ENCODE results near the gene ZCCHC7. TPM values are rescaled to one million over a fixed set of nuclear protein-coding genes. Genes with fewer than 3 reads are reported as not detected.

ZCCHC7 gene
- total RNA-seq, 2 experiments from 2014 or later = 22.3 to 24.5 TPM

DNA sequence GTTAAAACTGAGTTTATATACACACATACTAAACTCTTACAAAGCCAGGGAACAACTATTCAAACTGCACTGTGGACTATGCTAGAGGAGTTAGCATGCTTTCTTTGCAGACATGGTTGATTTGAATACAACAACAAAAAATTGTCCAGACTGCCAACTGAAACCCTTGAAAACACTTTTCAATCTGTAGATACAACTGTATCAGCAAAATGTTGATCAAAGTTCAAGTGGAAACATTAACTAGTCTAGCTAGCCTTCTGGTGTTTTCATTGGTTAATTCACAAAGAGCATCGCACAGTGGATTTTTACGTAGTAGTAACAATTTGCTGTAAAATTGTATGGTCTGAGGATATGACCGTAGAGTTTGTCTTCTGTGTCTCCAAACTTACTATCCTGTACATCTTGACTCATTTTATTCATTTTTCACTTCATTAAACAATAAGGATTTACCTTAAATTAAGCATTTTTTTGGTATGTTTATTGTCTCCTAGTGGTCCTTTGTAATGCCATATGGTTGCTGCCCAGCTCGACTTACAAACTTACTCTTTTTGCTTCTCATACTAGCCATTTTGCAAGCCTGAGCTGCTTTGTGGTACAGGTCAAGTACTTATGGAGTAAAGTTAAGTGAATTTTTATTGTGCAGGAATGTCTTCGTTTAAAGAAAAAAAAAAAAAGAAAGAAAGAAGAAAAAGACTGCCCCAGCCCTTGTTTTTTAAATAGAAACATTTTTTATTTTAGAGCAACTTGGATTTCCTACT is 123.4 kb downstream of the ZCCHC7 start:
- Mint-ChIP-seq H3K36me3 (ENCODE audit: low read depth) (peaks cover 8% of the 10 kb centered on the region), H3K27me3 (ENCODE audit: low read depth) (no peaks in the 10 kb centered on the region), H3K4me1 (ENCODE audit: low read depth) (no peaks in the 10 kb centered on the region), H3K4me3 (no peak overlapping the region), H3K9me3 (ENCODE audit: insufficient read depth) (no peaks in the 10 kb centered on the region), H3K27ac (no peak overlapping the region)
- ChIA-PET POLR2A (no interaction called here), CTCF (no interaction called here)
- ATAC-seq (no peak), DNase-seq (no peak)

DNA sequence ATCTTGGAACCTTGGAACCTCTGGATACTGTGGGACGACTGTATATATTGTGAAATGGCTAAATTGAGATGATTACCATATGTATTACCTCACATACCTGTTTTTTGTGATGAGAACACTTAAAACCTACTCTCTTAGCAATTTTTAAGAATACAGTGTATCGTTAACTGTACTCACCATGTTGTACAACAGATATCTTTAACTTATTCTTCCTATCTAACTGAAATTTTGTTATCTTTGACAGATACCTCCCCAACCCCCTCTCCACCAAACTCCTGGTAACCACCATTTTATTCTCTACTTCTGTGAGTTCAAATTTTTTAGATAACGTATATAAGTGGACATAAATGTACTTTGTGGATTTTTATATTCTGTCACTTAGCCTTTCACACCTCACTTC is 126.5 kb downstream of the ZCCHC7 start:
- POLR2A ChIA-PET = no interaction called here
- DNase-seq (no peak), ATAC-seq (no peak)
- CTCF ChIA-PET = no interaction called here
- H3K36me3 Mint-ChIP-seq (ENCODE audit: low read depth) = peaks cover 28% of the 10 kb centered on the region
- H3K9me3 Mint-ChIP-seq (ENCODE audit: insufficient read depth) = no peaks in the 10 kb centered on the region
- no peak overlapping the region for H3K4me3 Mint-ChIP-seq
- no peaks in the 10 kb centered on the region for H3K27me3 Mint-ChIP-seq (ENCODE audit: low read depth)
- no peaks in the 10 kb centered on the region for H3K4me1 Mint-ChIP-seq (ENCODE audit: low read depth)
- no peak overlapping the region for H3K27ac Mint-ChIP-seq

DNA sequence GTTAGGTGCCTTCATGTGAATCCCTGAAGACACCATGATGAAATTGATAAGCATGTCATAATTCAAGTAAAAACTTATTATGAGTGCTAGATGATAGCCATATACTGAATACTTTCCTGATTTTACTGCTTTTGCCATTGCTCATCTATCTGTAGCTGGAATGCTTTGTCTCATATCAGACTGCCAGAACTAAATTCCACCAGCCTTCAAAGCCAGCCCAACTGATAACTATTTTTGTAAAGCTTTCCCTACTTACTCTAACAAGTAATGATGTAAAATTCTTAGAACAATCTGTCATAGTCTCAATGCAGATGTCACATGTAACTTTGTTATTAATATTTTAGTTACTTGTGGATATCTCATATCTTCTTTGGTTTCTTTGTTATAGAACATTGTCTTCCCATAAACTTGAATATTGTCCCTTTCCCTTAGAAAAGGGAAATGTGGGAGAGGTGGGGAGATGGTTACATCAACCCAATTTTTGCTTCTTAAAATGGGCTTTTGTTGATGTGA is 128.3 kb downstream of the ZCCHC7 start:
- ATAC-seq (no peak), DNase-seq (no peak)
- H3K9me3 Mint-ChIP-seq (ENCODE audit: insufficient read depth) = peaks cover 4% of the 10 kb centered on the region
- H3K4me3 Mint-ChIP-seq = no peak overlapping the region
- no peaks in the 10 kb centered on the region for H3K27me3 Mint-ChIP-seq (ENCODE audit: low read depth)
- H3K36me3 Mint-ChIP-seq (ENCODE audit: low read depth) = peaks cover 39% of the 10 kb centered on the region
- H3K4me1 Mint-ChIP-seq (ENCODE audit: low read depth) = no peaks in the 10 kb centered on the region
- ChIA-PET CTCF (no interaction called here), POLR2A (no interaction called here)
- H3K27ac Mint-ChIP-seq = no peak overlapping the region

DNA sequence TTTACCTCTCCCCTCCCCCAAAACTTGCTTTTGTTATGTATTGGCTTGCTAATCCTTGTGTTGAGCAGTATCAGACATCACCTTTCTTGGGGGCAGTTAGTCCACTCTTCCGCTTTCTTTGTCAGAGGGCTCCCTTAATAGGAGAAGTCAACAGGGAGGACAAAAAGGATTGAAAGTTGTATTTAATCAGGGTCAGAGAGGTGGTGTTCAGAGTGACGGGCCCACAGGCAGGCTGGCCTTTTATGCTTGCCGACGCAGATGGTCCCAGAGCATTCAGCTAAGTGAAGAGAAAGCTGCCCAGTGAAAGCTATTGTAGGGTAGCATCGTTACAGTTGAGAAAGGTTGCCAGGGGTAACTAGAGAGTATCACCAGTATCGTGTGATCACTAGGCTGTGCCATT is 131.1 kb downstream of the ZCCHC7 start:
- no peak overlapping the region for H3K27ac Mint-ChIP-seq
- H3K4me3 Mint-ChIP-seq = no peak overlapping the region
- peaks cover 7% of the 10 kb centered on the region for H3K9me3 Mint-ChIP-seq (ENCODE audit: insufficient read depth)
- no peaks in the 10 kb centered on the region for H3K27me3 Mint-ChIP-seq (ENCODE audit: low read depth)
- H3K36me3 Mint-ChIP-seq (ENCODE audit: low read depth) = peaks cover 50% of the 10 kb centered on the region
- DNase-seq (no peak), ATAC-seq (no peak)
- H3K4me1 Mint-ChIP-seq (ENCODE audit: low read depth) = no peaks in the 10 kb centered on the region
- ChIA-PET CTCF (interaction anchor here (1.5 kb wide), 1 partner anchor 255 kb away, joined by 4 read pairs; no protein-coding TSS in a partner anchor), POLR2A (no interaction called here)

DNA sequence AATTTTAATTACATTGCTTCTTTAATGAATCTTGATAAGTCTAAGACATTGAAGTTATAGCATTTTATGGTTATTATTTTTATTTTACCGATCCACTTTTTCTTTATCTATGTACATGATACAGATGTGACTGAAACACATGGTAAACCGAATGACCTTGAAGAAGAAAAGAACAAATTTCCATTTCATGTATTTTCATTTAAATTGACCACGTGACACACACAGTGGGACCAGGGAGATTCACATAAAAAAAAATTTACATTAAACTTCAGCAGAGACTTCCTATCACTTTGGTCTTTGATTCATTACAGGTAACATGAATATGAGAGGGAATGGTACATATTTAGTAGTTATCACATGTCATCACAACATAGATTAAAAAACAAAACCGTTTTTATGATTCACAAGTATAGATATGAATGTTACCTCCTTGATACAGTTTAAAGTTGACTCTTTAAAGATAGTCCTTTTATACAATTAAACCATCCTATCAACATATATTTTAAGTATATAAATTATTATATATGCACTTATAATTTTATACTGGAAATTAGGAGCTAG is 133.1 kb downstream of the ZCCHC7 start:
- CTCF ChIA-PET = interaction anchor here (1.1 kb wide), 1 partner anchor 13 kb away, joined by 3 read pairs; no protein-coding TSS in a partner anchor

DNA sequence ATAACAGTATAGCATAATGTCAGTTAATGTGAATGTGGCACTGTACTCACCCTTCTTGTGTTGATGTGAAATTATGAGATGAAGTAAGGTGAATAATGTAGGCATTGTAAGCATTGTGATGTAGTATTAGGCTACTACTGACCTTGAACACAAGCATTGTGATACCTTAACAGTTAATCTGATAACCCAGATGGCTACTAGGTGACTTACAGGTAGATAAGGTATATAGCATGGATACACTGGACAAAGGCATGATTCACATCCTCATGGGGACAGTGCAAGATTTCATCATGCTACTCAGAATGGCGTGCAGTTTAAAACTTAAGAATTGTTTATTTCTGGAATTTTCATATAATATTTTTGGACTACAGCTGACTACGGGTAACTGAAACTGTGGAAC is 134.8 kb downstream of the ZCCHC7 start:
- no peak for DNase-seq
- no peak for ATAC-seq
- ChIA-PET POLR2A (no interaction called here), CTCF (no interaction called here)
- Mint-ChIP-seq H3K4me1 (ENCODE audit: low read depth) (no peaks in the 10 kb centered on the region), H3K27ac (no peak overlapping the region), H3K4me3 (no peak overlapping the region), H3K27me3 (ENCODE audit: low read depth) (no peaks in the 10 kb centered on the region), H3K9me3 (ENCODE audit: insufficient read depth) (peaks cover 7% of the 10 kb centered on the region), H3K36me3 (ENCODE audit: low read depth) (peaks cover 40% of the 10 kb centered on the region)

More for the DNA sequence above, 133.1 kb downstream of the ZCCHC7 start:
- POLR2A ChIA-PET = no interaction called here
- no peaks in the 10 kb centered on the region for H3K27me3 Mint-ChIP-seq (ENCODE audit: low read depth)
- no peak overlapping the region for H3K27ac Mint-ChIP-seq
- ATAC-seq (no peak), DNase-seq (no peak)
- peaks cover 47% of the 10 kb centered on the region for H3K36me3 Mint-ChIP-seq (ENCODE audit: low read depth)
- peaks cover 7% of the 10 kb centered on the region for H3K9me3 Mint-ChIP-seq (ENCODE audit: insufficient read depth)
- no peak overlapping the region for H3K4me3 Mint-ChIP-seq
- no peaks in the 10 kb centered on the region for H3K4me1 Mint-ChIP-seq (ENCODE audit: low read depth)

DNA sequence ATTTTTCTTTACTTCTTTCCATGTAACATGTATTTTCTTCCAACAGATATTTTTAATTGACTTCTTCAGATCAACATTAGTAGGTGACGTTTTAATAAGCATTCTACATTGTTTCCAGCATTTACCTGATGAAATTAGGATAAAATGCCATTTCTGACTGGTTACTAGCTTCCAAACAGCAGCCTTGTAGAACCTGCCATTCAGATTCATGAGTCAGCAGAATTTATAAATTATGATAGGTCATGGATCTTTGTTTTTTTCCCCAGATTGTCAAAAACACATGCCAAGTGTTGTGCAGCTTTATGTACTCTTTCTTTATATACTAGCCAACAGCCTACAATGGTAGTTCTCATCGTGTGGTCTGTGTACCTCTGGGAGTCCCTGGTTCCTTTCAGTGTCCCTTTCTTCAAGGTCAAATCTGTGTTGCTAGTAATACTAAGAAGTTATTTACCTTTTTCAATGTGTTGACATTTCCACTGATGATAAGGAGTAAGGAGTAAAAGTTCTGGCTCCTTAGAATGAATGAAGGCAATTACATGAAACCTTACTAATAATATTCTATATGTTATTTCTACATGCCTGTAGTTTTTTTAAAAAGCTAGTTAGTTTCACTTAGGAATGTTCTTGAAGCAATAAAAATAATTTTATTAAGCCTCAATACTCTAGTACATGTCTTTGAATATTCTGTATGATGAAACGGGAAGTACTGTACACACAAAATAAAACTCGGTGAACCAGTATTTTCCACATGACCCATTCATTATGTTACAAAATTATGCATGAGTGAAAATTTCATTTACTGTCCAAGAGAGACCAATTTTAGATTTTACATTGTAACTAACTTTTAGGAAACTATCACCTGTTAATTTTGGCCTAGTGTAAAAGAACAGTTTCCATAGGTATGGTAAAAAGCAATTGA is 135.8 kb downstream of the ZCCHC7 start:
- H3K27me3 Mint-ChIP-seq (ENCODE audit: low read depth) = no peaks in the 10 kb centered on the region
- no peaks in the 10 kb centered on the region for H3K4me1 Mint-ChIP-seq (ENCODE audit: low read depth)
- no peak for DNase-seq
- H3K9me3 Mint-ChIP-seq (ENCODE audit: insufficient read depth) = peaks cover 7% of the 10 kb centered on the region
- POLR2A ChIA-PET = no interaction called here
- H3K36me3 Mint-ChIP-seq (ENCODE audit: low read depth) = peaks cover 37% of the 10 kb centered on the region
- H3K4me3 Mint-ChIP-seq = no peak overlapping the region
- no peak overlapping the region for H3K27ac Mint-ChIP-seq
- no peak for ATAC-seq
- CTCF ChIA-PET = no interaction called here

DNA sequence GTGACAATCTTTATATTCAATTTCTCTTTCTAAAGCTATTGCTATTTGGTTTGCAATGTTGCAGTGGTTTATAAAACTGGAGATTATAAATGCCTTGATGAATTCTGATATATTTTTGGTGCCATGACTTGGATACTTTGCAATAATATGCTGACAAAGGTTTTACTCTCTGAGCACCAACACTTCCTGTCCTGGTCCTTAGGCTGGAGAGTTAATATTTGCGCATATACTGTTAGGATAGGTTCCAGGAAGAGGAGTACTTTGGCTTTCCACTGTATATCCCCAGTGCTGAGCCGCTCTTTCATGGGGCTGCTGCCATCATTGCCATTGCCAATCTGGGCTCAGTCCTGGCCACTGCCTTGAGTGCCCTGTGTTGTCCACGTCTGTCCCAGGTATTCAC is 139.6 kb downstream of the ZCCHC7 start:
- ATAC-seq (no peak), DNase-seq (no peak)
- POLR2A ChIA-PET = no interaction called here
- Mint-ChIP-seq H3K27ac (no peak overlapping the region), H3K9me3 (ENCODE audit: insufficient read depth) (no peaks in the 10 kb centered on the region), H3K4me3 (no peak overlapping the region), H3K27me3 (ENCODE audit: low read depth) (no peaks in the 10 kb centered on the region), H3K4me1 (ENCODE audit: low read depth) (no peaks in the 10 kb centered on the region), H3K36me3 (ENCODE audit: low read depth) (peaks cover 18% of the 10 kb centered on the region)
- CTCF ChIA-PET = interaction anchor here (1.0 to 1.1 kb wide), 2 partner anchors 36 to 387 kb away, joined by 3 to 4 read pairs; no protein-coding TSS in a partner anchor

DNA sequence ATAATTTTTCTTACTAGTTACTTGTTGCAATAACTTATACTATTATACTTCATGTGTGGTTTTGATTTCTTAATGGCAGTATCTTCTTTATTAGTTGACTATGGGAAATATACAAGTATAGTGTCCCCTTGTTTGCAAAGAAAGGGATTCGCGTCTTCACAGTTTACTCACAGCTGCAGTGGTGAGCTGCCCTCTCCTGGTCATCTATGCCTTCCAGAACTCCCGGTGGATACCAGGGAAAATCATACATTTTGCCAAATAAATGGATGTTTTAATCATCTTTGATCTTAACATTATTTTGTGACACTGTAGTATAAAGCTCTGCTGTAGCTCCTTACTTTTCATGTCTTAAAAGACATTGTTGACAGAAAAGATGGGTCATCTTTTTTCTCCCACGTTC is 142.0 kb downstream of the ZCCHC7 start:
- DNase-seq (no peak), ATAC-seq (no peak)
- Mint-ChIP-seq H3K4me3 (no peak overlapping the region), H3K27me3 (ENCODE audit: low read depth) (no peaks in the 10 kb centered on the region), H3K27ac (no peak overlapping the region), H3K4me1 (ENCODE audit: low read depth) (no peaks in the 10 kb centered on the region), H3K36me3 (ENCODE audit: low read depth) (peaks cover 6% of the 10 kb centered on the region), H3K9me3 (ENCODE audit: insufficient read depth) (no peaks in the 10 kb centered on the region)
- ChIA-PET CTCF (no interaction called here), POLR2A (no interaction called here)

DNA sequence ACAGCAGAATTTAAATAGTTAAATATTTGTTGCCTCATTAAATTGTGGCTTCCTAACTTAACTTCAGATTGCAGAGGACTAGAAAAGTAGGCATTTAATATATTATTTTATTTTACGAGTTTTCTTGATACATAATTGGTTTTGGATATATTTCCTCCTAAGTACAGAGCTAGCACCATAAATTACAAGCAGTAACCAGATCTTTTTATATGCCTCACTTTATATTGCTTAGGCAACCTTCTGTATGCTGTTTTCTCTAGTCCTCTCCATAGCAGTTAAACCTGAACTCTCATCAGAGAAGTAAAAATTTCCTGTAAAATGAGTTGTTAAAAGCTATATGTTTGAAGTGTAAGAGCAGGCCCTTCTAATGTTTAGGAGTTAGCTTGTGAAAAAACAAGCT is 144.2 kb downstream of the ZCCHC7 start:
- no peak overlapping the region for H3K27ac Mint-ChIP-seq
- ChIA-PET POLR2A (no interaction called here), CTCF (no interaction called here)
- H3K4me1 Mint-ChIP-seq (ENCODE audit: low read depth) = no peaks in the 10 kb centered on the region
- H3K36me3 Mint-ChIP-seq (ENCODE audit: low read depth) = peaks cover 8% of the 10 kb centered on the region
- ATAC-seq = no peak
- DNase-seq = no peak
- no peaks in the 10 kb centered on the region for H3K27me3 Mint-ChIP-seq (ENCODE audit: low read depth)
- H3K9me3 Mint-ChIP-seq (ENCODE audit: insufficient read depth) = no peaks in the 10 kb centered on the region
- H3K4me3 Mint-ChIP-seq = no peak overlapping the region

DNA sequence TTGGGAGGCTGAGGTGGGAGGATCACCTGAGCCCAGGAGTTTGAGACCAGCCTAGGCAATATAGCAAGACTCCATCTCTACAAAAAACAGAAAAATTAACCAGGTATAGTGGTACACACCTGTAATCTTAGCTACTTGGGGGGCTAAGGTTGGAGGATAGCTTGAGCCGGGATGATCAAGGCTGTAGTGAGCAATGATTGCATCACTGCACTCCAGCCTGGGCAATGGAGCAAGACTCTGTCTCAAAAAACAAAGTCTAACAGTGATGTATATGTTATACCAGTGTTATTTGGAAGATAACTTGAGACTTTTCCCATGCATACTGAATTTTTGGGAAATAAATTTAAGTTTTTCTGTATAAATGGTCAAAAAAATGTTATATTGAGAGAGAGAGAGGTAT is 146.3 kb downstream of the ZCCHC7 start:
- no peak overlapping the region for H3K27ac Mint-ChIP-seq
- CTCF ChIA-PET = no interaction called here
- no peak for DNase-seq
- no peaks in the 10 kb centered on the region for H3K9me3 Mint-ChIP-seq (ENCODE audit: insufficient read depth)
- H3K27me3 Mint-ChIP-seq (ENCODE audit: low read depth) = no peaks in the 10 kb centered on the region
- H3K36me3 Mint-ChIP-seq (ENCODE audit: low read depth) = peaks cover 8% of the 10 kb centered on the region
- no peak for ATAC-seq
- H3K4me1 Mint-ChIP-seq (ENCODE audit: low read depth) = no peaks in the 10 kb centered on the region
- H3K4me3 Mint-ChIP-seq = no peak overlapping the region
- POLR2A ChIA-PET = no interaction called here

DNA sequence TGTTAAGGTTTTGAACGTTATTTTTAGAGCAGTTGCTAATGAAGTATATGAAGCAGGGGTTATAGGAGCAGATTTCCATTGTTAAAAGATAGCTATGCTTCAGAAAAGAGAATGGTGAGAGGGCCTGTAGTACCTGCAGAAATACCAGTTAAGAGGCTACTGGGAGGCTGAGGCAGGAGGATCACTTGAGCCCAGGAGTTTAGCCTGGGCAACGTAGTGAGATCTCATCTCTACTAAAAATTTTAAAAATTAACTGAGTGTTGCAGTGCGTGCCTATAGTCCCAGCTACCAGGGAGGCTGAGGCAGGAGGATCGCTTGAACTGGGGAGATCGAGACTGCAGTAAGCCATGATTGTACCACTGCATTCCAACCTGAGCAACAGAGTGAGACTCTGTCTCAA is 148.8 kb downstream of the ZCCHC7 start:
- no peaks in the 10 kb centered on the region for H3K4me1 Mint-ChIP-seq (ENCODE audit: low read depth)

More for the DNA sequence above, 148.8 kb downstream of the ZCCHC7 start:
- no peak for ATAC-seq
- Mint-ChIP-seq H3K27me3 (ENCODE audit: low read depth) (no peaks in the 10 kb centered on the region), H3K27ac (no peak overlapping the region), H3K9me3 (ENCODE audit: insufficient read depth) (peaks cover 4% of the 10 kb centered on the region), H3K36me3 (ENCODE audit: low read depth) (peaks cover 24% of the 10 kb centered on the region), H3K4me3 (no peak overlapping the region)
- POLR2A ChIA-PET = no interaction called here
- no peak for DNase-seq
- CTCF ChIA-PET = no interaction called here
